ENCODE data around the gene ATOH7.

GRCh38 chr10:68239069-68239468 lies 7.2 kb upstream of the ATOH7 start:
- no peak for TF ChIP-seq POLR2AphosphoS5 (IDR thresholded peaks at IDR 0.05)
- no peak for TF ChIP-seq POLR2A (IDR thresholded peaks at IDR 0.05)
- no peak for TF ChIP-seq CTCF (IDR thresholded peaks at IDR 0.05)

All from breast epithelium (tissue), 3 donors.